Fibroblast of villous mesenchyme (primary cell): Measurements from ENCODE around the gene OR4Q3. TPM values are rescaled to one million over a fixed set of nuclear protein-coding genes. Genes with fewer than 3 reads are reported as not detected.
"Not testable (repeated sequence)": the region's sequence is repeated elsewhere in the genome, so short reads cannot be mapped to it uniquely, and the experiment has no call there.

Experiments
- DNase-seq: peaks from one replicate; pipeline ENCODE4 v3.0.0-alpha.2; 2010; ENCODE audit warnings: low read depth
- H3K4me3 ChIP-seq: 2 replicates; pipeline ENCODE4 v1.5.1; 2011; ENCODE audit warnings: low read depth, mild to moderate bottlenecking, low read length
- small RNA-seq: library from RNA; depleted of rRNA; stranded (forward); fragments of <200 nt; gene quantifications from one replicate; pipeline ENCODE3, GENCODE V24; 2012
- total RNA-seq: library from RNA; depleted of rRNA; stranded (reverse); fragments of >200 nt; gene quantifications from 2 replicates; pipeline ENCODE4 v1.2.3, GENCODE V29; 2012
- TF ChIP-seq, protein P1 (sequence below): IDR thresholded peaks from 2 replicates; pipeline ENCODE4 v1.5.1; 2012; ENCODE audit warnings: low read depth, mild to moderate bottlenecking, low read length; ENCODE audit not compliant: insufficient read depth

OR4Q3 gene
- total RNA-seq, 1 donor: not detected

GRCh38 chr14:19775587-19775986 lies 32.2 kb downstream of the OR4Q3 start:
- no peak for DNase-seq
- TF ChIP-seq, protein P1, sequence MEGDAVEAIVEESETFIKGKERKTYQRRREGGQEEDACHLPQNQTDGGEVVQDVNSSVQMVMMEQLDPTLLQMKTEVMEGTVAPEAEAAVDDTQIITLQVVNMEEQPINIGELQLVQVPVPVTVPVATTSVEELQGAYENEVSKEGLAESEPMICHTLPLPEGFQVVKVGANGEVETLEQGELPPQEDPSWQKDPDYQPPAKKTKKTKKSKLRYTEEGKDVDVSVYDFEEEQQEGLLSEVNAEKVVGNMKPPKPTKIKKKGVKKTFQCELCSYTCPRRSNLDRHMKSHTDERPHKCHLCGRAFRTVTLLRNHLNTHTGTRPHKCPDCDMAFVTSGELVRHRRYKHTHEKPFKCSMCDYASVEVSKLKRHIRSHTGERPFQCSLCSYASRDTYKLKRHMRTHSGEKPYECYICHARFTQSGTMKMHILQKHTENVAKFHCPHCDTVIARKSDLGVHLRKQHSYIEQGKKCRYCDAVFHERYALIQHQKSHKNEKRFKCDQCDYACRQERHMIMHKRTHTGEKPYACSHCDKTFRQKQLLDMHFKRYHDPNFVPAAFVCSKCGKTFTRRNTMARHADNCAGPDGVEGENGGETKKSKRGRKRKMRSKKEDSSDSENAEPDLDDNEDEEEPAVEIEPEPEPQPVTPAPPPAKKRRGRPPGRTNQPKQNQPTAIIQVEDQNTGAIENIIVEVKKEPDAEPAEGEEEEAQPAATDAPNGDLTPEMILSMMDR: no peak
- no peak overlapping the region for H3K4me3 ChIP-seq

GRCh38 chr14:19785848-19786247 lies 42.5 kb downstream of the OR4Q3 start:
- not testable (repeated sequence) for H3K4me3 ChIP-seq, DNase-seq

DNA sequence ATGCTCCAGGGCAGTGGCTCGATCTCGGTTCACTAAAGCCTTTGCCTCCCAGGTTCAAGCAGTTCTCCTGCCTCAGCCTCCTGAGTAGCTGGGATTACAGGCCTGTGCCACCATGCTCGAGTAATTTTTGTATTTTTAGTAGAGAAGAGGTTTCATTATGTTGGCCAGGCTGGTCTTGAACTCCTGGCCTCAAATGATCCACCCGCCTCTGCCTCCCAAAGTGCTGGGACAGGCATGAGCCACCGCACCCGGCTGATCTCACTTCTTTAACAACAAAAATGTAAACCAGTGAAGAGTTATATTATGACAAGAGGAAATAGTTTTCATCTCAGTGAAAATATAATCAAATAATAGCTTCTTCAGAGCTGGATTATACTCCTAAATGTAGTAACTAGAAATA lies 43.9 kb downstream of the OR4Q3 start:
- DNase-seq, H3K4me3 ChIP-seq: not testable (repeated sequence)

- not testable (repeated sequence) for DNase-seq, H3K4me3 ChIP-seq
Observed at GRCh38 chr14:19788150-19788549, 44.8 kb downstream of the OR4Q3 start.

DNA sequence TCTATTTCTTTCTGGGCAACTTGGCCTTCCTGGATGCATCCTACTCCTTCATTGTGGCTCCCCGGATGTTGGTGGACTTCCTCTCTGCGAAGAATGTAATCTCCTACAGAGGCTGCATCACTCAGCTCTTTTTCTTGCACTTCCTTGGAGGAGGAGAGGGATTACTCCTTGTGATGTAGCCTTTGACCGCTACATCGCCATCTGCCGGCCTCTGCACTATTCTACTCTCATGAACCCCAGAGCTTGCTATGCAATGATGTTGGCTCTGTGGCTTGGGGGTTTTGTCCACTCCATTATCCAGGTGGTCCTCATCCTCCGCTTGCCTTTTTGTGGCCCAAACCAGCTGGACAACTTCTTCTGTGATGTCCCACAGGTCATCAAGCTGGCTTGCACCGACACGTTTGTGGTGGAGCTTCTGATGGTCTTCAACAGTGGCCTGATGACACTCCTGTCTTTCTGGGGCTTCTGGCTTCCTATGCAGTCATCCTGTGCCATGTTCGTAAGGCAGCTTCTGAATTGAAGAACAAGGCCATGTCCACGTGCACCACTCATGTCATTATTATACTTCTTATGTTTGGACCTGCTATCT lies 53.2 kb downstream of the OR4Q3 start:
- not testable (repeated sequence) for H3K4me3 ChIP-seq, DNase-seq

Small RNA genes lying within 50 kb of the gene (small RNA-seq; reads per million reads assigned to genes)
- not detected for gene AL512310.1

Other genes starting within 250 kb of the OR4Q3 start
- gene OR11H2, start 29.7 kb upstream of the OR4Q3 start, total RNA-seq: not detected in 2 replicates
- gene OR4M1, start 29.9 kb downstream of the OR4Q3 start, total RNA-seq: not detected in 2 replicates
- gene OR4N2, start 60.2 kb downstream of the OR4Q3 start, total RNA-seq: not detected in 2 replicates
- gene OR4K2, start 131.6 kb downstream of the OR4Q3 start, total RNA-seq: not detected in 2 replicates
- not detected in 2 replicates for gene OR4K5, start 177.0 kb downstream of the OR4Q3 start, total RNA-seq
- not detected in 2 replicates for gene OR4K1, start 187.3 kb downstream of the OR4Q3 start, total RNA-seq
- not detected in 2 replicates for gene OR4K15, start 232.0 kb downstream of the OR4Q3 start, total RNA-seq